ENCODE results near the gene PTAR1. TPM values are rescaled to one million over a fixed set of nuclear protein-coding genes. Genes with fewer than 3 reads are reported as not detected.
A peak's percentile ranks its signal among the peaks of the same experiment; 100 is the strongest.

The PTAR1 gene
- total RNA-seq, 1 experiment from 2014 or later = 43.5 TPM

DNA sequence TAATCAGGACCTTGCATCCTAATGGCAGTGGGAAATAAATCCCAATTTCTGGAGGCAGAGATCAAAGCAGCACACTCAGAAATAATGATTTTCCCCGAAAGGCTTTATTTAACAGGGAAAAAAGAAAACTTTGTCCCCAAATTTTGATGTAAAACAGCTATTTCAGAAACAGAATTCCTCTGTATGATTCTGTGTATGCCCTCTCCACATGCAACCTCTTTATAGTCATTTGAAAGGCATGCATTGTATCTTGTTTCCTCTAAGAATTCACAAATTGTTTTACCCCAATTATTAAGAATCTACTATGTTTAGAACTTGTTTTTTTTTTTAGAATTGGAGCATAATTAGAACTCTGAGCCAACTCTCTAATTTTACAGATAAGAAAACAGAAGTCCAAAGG, 2.7 kb upstream of the PTAR1 start:
- BruUV-seq (replicated peaks) = no TSS peak
- TF ChIP-seq, protein P1, sequence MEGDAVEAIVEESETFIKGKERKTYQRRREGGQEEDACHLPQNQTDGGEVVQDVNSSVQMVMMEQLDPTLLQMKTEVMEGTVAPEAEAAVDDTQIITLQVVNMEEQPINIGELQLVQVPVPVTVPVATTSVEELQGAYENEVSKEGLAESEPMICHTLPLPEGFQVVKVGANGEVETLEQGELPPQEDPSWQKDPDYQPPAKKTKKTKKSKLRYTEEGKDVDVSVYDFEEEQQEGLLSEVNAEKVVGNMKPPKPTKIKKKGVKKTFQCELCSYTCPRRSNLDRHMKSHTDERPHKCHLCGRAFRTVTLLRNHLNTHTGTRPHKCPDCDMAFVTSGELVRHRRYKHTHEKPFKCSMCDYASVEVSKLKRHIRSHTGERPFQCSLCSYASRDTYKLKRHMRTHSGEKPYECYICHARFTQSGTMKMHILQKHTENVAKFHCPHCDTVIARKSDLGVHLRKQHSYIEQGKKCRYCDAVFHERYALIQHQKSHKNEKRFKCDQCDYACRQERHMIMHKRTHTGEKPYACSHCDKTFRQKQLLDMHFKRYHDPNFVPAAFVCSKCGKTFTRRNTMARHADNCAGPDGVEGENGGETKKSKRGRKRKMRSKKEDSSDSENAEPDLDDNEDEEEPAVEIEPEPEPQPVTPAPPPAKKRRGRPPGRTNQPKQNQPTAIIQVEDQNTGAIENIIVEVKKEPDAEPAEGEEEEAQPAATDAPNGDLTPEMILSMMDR (IDR thresholded peaks at IDR 0.05; ENCODE audit: unreplicated experiment) = no peak
- H3K36me3 Mint-ChIP-seq (ENCODE audit: insufficient read depth, unreplicated experiment) = no peaks in the 10 kb centered on the region
- no peaks in the 10 kb centered on the region for H3K27me3 Mint-ChIP-seq (ENCODE audit: insufficient read depth, unreplicated experiment)
- H3K4me3 Mint-ChIP-seq (ENCODE audit: unreplicated experiment) = no peak overlapping the region
- H3K9me3 Mint-ChIP-seq (ENCODE audit: unreplicated experiment) = no peaks in the 10 kb centered on the region
- peaks cover 6% of the 10 kb centered on the region for H3K4me1 Mint-ChIP-seq (ENCODE audit: insufficient read depth, unreplicated experiment)
- H3K27ac Mint-ChIP-seq (ENCODE audit: low read depth, unreplicated experiment) = no peak overlapping the region
- intact Hi-C loops (cut with micrococcal nuclease) = loop anchor here (10.0 kb wide), 1 partner anchor 492 kb away; the partner anchor contains the start of gene SMC5
- no peak for DNase-seq (ENCODE audit: unreplicated experiment)
- POLR2A ChIA-PET = no interaction called here
- CTCF ChIA-PET = interaction anchor here (0.6 to 0.7 kb wide), 2 partner anchors 149 to 580 kb away, joined by 3 to 6 read pairs; no protein-coding TSS in a partner anchor

DNA sequence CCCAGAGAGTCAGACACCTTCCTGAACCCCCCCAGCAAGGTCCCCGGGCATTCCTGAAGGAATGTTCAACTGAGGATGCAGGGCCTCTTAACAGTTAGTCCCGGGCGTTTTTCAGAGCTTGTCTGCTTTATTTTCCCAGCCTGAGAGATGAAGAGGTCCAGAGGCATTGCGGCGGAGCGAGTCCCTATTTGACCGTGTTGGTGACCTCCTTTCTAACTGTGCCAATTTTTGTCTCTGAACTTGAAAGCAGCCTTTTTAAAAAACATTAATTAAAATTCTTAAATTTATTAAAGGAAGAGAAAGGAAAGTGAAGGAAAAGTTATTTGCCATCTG, 433 bp upstream of the PTAR1 start:
- DNase-seq (ENCODE audit: unreplicated experiment) = no peak
- intact Hi-C loops (cut with micrococcal nuclease) = loop anchor here (10.0 kb wide), 1 partner anchor 495 kb away; the partner anchor contains the start of gene SMC5
- ChIA-PET CTCF (interaction anchor here (0.7 to 1.6 kb wide), 2 partner anchors 13 to 87 kb away, joined by 3 to 5 read pairs; no protein-coding TSS in a partner anchor), POLR2A (interaction anchor here (0.7 to 2.9 kb wide), 11 partner anchors 9 to 497 kb away, joined by 3 to 18 read pairs (median 4); partner anchors contain the start of genes APBA1 and SMC5)
- Mint-ChIP-seq H3K27me3 (ENCODE audit: insufficient read depth, unreplicated experiment) (no peaks in the 10 kb centered on the region), H3K4me3 (ENCODE audit: unreplicated experiment) (peak overlapping the region; percentile 89), H3K4me1 (ENCODE audit: insufficient read depth, unreplicated experiment) (peaks cover 6% of the 10 kb centered on the region), H3K36me3 (ENCODE audit: insufficient read depth, unreplicated experiment) (no peaks in the 10 kb centered on the region), H3K27ac (ENCODE audit: low read depth, unreplicated experiment) (peak overlapping the region; percentile 73), H3K9me3 (ENCODE audit: unreplicated experiment) (no peaks in the 10 kb centered on the region)
- TF ChIP-seq, protein P1 (IDR thresholded peaks at IDR 0.05; ENCODE audit: unreplicated experiment) = no peak
- TSS peak; percentile 99 for BruUV-seq (replicated peaks)

DNA sequence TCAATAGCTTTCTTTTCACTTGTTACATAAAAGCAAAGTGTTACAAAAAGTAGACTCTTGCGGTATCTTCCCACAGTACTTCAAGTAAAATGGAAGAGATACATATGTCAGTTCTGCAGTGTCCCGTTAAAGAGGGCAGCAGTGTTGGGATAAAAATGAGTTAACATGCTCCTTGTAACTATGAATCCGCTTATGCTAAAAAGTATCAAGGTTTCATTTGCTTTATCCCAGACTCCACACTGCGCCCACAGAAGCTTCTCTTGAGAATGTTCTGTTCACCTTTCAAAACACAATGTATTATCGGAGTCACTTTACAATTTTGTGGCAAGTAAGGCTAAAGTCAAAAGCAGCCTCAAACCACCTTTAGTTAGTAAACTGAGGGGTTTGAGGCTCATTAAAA, 790 bp downstream of the PTAR1 start:
- POLR2A ChIA-PET = interaction anchor here (0.7 to 2.9 kb wide), 10 partner anchors 13 to 499 kb away, joined by 3 to 18 read pairs (median 4); partner anchors contain the start of gene SMC5
- Mint-ChIP-seq H3K4me3 (ENCODE audit: unreplicated experiment) (peak overlapping the region; percentile 89), H3K27me3 (ENCODE audit: insufficient read depth, unreplicated experiment) (no peaks in the 10 kb centered on the region), H3K9me3 (ENCODE audit: unreplicated experiment) (no peaks in the 10 kb centered on the region), H3K27ac (ENCODE audit: low read depth, unreplicated experiment) (peak overlapping the region; percentile 73), H3K4me1 (ENCODE audit: insufficient read depth, unreplicated experiment) (peaks cover 6% of the 10 kb centered on the region), H3K36me3 (ENCODE audit: insufficient read depth, unreplicated experiment) (no peaks in the 10 kb centered on the region)
- BruUV-seq (replicated peaks) = TSS peak; percentile 38
- CTCF ChIA-PET = interaction anchor here (0.6 to 1.0 kb wide), 6 partner anchors 10 to 161 kb away, joined by 3 to 6 read pairs (median 4); no protein-coding TSS in a partner anchor
- TF ChIP-seq, protein P1 (IDR thresholded peaks at IDR 0.05; ENCODE audit: unreplicated experiment) = no peak
- peak; percentile 30 for DNase-seq (ENCODE audit: unreplicated experiment)
- intact Hi-C loops (cut with micrococcal nuclease) = loop anchor here (2.0 to 10.0 kb wide), 2 partner anchors 86 to 846 kb away; partner anchors contain the start of gene APBA1

DNA sequence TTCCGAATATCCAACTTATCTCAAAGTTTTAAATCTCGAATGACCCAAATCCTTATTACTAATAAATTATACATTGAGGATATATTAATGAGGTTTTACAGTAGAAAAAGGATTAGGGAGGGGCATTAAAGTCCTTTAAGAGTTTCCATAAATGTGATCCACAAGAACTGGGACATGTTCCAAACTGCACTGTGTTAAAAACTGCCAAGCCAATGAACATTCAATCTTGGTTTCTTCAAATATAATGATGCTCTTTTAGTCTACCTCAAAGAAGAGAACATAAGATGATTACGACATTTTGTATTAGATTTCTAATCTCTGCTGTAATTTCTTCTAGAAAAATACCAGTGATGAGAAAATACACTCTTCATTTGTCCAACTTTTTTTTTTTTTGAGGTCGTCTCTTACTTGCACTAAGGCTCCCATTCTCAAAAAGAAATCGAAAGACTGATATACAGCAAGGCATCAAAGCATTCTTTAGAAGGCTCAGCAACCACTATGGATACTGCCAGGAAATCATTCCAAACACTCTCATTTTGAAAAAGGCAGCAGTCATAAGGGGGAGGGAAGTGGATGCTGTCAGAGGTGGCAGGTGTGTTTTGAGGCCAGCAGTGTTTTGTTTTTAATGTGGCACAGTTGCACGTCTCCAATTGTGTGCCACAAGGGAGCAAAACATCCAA, 1.7 kb downstream of the PTAR1 start:
- intact Hi-C loops (cut with micrococcal nuclease) = loop anchor here (2.0 to 10.0 kb wide), 2 partner anchors 85 to 847 kb away; partner anchors contain the start of gene APBA1
- TF ChIP-seq, protein P1 (IDR thresholded peaks at IDR 0.05; ENCODE audit: unreplicated experiment) = no peak
- H3K4me1 Mint-ChIP-seq (ENCODE audit: insufficient read depth, unreplicated experiment) = peaks cover 12% of the 10 kb centered on the region
- CTCF ChIA-PET = interaction anchor here (0.6 to 1.0 kb wide), 5 partner anchors 8 to 162 kb away, joined by 3 to 6 read pairs (median 4); no protein-coding TSS in a partner anchor
- BruUV-seq (replicated peaks) = no TSS peak
- no peaks in the 10 kb centered on the region for H3K36me3 Mint-ChIP-seq (ENCODE audit: insufficient read depth, unreplicated experiment)
- DNase-seq (ENCODE audit: unreplicated experiment) = no peak
- peak overlapping the region; percentile 73 for H3K27ac Mint-ChIP-seq (ENCODE audit: low read depth, unreplicated experiment)
- peak overlapping the region; percentile 89 for H3K4me3 Mint-ChIP-seq (ENCODE audit: unreplicated experiment)
- no peaks in the 10 kb centered on the region for H3K27me3 Mint-ChIP-seq (ENCODE audit: insufficient read depth, unreplicated experiment)
- POLR2A ChIA-PET = interaction anchor here (0.7 to 2.9 kb wide), 9 partner anchors 12 to 499 kb away, joined by 3 to 18 read pairs (median 4); partner anchors contain the start of gene SMC5
- no peaks in the 10 kb centered on the region for H3K9me3 Mint-ChIP-seq (ENCODE audit: unreplicated experiment)

Data from MCF 10A (cell line).